ENCODE data around the gene CAMK4. TPM values are rescaled to one million over a fixed set of nuclear protein-coding genes. Genes with fewer than 3 reads are reported as not detected.

Gene CAMK4
- polyA plus RNA-seq, 1 donor from 2014 or later, result 16.6 TPM

GRCh38 chr5:111248571-111248970, 24.4 kb downstream of the CAMK4 start:
- no peak overlapping the region for H3K27ac ChIP-seq (ENCODE audit: low read length)
- H4K20me1 ChIP-seq (ENCODE audit: insufficient read depth), result no peaks in the 10 kb centered on the region
- H3F3A ChIP-seq (ENCODE audit: insufficient read depth, low read length, poor library complexity, severe bottlenecking), result no peaks in the 10 kb centered on the region
- H2AFZ ChIP-seq (ENCODE audit: low read depth, low read length), result no peak overlapping the region
- H3K79me2 ChIP-seq (replicated peaks; ENCODE audit: insufficient read depth, low read length), result no peaks in the 10 kb centered on the region
- no peak overlapping the region for H3K4me2 ChIP-seq (ENCODE audit: low read length)
- H3K9me2 ChIP-seq (ENCODE audit: insufficient read depth, low read length), result no peaks in the 10 kb centered on the region
- TF ChIP-seq TAF1 (IDR thresholded peaks at IDR 0.05; ENCODE audit: low read depth) (no peak), EZH2 (IDR thresholded peaks at IDR 0.05; ENCODE audit: borderline replicate concordance, insufficient read depth, low read length, poor library complexity, severe bottlenecking) (no peak)
- H3K9ac ChIP-seq (ENCODE audit: low read length), result no peak overlapping the region
- no peaks in the 10 kb centered on the region for H3K27me3 ChIP-seq (ENCODE audit: insufficient read depth, low read depth, low read length)
- no peaks in the 10 kb centered on the region for H3K9me3 ChIP-seq (ENCODE audit: low read length)
- no peak overlapping the region for H3K4me3 ChIP-seq (ENCODE audit: low read length)
- H3K36me3 ChIP-seq (ENCODE audit: insufficient read depth, low read length), result no peaks in the 10 kb centered on the region

DNA sequence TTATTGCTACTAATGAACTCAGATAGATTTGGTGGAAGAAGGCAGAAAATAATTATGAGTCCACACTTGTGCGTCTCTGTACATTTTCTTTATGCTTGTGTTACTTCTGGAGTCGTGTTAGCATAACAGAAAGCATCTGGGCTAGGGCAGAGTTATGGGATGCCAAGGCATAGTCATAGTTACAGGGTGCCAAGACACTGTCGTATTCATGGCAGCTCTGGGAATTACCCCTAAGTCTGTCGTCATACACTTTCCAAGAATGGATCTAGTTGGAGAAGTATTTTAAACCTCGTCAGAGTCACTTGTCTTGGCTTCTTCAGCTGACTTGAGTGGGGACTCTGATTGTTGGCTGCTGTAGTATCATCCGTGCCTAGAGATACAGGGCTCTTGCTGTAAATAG, 27.7 kb downstream of the CAMK4 start:
- H3K9me2 ChIP-seq (ENCODE audit: insufficient read depth, low read length), result no peaks in the 10 kb centered on the region
- TF ChIP-seq EZH2 (IDR thresholded peaks at IDR 0.05; ENCODE audit: borderline replicate concordance, insufficient read depth, low read length, poor library complexity, severe bottlenecking) (no peak), RAD21 (conservative IDR thresholded peaks at IDR 0.05) (no peak), MXI1 (conservative IDR thresholded peaks at IDR 0.05; ENCODE audit: poor library complexity, severe bottlenecking) (no peak), EP300 (conservative IDR thresholded peaks at IDR 0.05; ENCODE audit: poor library complexity, severe bottlenecking) (no peak), REST (IDR thresholded peaks at IDR 0.05; ENCODE audit: borderline replicate concordance) (no peak), TAF1 (IDR thresholded peaks at IDR 0.05; ENCODE audit: low read depth) (no peak), SMC3 (conservative IDR thresholded peaks at IDR 0.05; ENCODE audit: poor library complexity) (no peak), CTCF (IDR thresholded peaks at IDR 0.05; ENCODE audit: poor library complexity, severe bottlenecking) (no peak), POLR2AphosphoS5 (IDR thresholded peaks at IDR 0.05) (no peak)
- no peak overlapping the region for H2AFZ ChIP-seq (ENCODE audit: low read depth, low read length)
- no peaks in the 10 kb centered on the region for H3K9me3 ChIP-seq (ENCODE audit: low read length)
- H3K36me3 ChIP-seq (ENCODE audit: insufficient read depth, low read length), result no peaks in the 10 kb centered on the region
- H3F3A ChIP-seq (ENCODE audit: insufficient read depth, low read length, poor library complexity, severe bottlenecking), result no peaks in the 10 kb centered on the region
- H3K79me2 ChIP-seq (replicated peaks; ENCODE audit: insufficient read depth, low read length), result no peaks in the 10 kb centered on the region
- H3K4me3 ChIP-seq (ENCODE audit: low read length), result no peak overlapping the region
- H3K27ac ChIP-seq (ENCODE audit: low read length), result no peak overlapping the region
- H3K9ac ChIP-seq (ENCODE audit: low read length), result no peak overlapping the region
- no peak overlapping the region for H3K4me2 ChIP-seq (ENCODE audit: low read length)
- no peaks in the 10 kb centered on the region for H4K20me1 ChIP-seq (ENCODE audit: insufficient read depth)
- H3K27me3 ChIP-seq (ENCODE audit: insufficient read depth, low read depth, low read length), result no peaks in the 10 kb centered on the region

Measured in neural cell (in vitro differentiated cells).